Measurements from ENCODE around the gene RABIF. TPM values are rescaled to one million over a fixed set of nuclear protein-coding genes. Genes with fewer than 3 reads are reported as not detected.
"Not testable (repeated sequence)": the region's sequence is repeated elsewhere in the genome, so short reads cannot be mapped to it uniquely, and the experiment has no call there.

Gene RABIF
- total and polyA plus RNA-seq, 12 donors: 3.1 to 10.6 (median 6.6) TPM

DNA sequence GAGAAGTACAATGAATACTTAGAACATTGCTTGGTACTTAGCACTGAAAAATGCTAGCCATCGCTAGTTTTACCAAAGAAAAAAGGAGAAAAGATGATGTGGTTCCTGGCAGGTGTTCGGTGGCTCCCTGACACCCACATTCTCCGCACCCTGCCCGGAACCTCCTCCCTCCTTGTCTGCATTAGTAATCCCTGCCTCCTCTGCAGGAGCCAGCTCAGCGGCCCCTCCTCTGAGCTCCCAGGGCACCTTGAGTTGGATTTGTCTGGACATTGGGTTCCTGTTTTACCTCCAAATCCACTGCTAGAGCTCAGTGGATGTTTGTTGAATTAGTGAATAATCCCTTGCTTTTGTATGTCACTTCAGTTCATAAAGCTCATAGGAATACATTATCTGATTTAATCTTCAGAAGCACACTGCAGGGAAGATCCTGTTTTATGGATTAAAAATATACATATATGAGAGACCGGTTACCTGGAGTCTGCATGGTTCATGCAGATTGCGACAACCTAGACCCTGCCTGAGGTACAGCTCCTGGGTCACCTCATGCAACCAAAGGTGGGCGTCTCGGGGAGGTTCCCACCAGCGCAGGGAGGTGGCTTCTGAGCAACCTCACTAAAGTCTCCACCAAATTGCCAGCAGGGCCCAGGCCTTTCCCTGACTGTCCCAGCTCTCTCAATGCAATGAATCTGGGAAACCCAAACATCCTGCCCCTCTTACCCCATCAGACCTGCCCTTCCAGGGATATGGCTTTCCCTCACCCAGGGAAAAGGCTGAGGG is 54.0 kb downstream of the RABIF start:
- DNase-seq: no peak
- intact Hi-C loops (cut with DNase I): no loop called here
- H3K36me3 ChIP-seq (replicated peaks in 1 of 2): no peaks in the 10 kb centered on the region
- no peak overlapping the region for H3K27ac ChIP-seq
- no peaks in the 10 kb centered on the region for H3K4me1 ChIP-seq (replicated peaks in 1 of 2)
- no peaks in the 10 kb centered on the region for H3K27me3 ChIP-seq
- H3K4me3 ChIP-seq: no peak overlapping the region
- H3K9me3 ChIP-seq (replicated peaks in 1 of 3): no peaks in the 10 kb centered on the region
- no peak for TF ChIP-seq POLR2A (IDR thresholded peaks at IDR 0.05)
- TF ChIP-seq, protein P1, sequence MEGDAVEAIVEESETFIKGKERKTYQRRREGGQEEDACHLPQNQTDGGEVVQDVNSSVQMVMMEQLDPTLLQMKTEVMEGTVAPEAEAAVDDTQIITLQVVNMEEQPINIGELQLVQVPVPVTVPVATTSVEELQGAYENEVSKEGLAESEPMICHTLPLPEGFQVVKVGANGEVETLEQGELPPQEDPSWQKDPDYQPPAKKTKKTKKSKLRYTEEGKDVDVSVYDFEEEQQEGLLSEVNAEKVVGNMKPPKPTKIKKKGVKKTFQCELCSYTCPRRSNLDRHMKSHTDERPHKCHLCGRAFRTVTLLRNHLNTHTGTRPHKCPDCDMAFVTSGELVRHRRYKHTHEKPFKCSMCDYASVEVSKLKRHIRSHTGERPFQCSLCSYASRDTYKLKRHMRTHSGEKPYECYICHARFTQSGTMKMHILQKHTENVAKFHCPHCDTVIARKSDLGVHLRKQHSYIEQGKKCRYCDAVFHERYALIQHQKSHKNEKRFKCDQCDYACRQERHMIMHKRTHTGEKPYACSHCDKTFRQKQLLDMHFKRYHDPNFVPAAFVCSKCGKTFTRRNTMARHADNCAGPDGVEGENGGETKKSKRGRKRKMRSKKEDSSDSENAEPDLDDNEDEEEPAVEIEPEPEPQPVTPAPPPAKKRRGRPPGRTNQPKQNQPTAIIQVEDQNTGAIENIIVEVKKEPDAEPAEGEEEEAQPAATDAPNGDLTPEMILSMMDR (IDR thresholded peaks at IDR 0.05): no peak
- 82 to 87% (median 85%) methylated on average over 10 of the region's 10 CpGs for WGBS, 4 donors

DNA sequence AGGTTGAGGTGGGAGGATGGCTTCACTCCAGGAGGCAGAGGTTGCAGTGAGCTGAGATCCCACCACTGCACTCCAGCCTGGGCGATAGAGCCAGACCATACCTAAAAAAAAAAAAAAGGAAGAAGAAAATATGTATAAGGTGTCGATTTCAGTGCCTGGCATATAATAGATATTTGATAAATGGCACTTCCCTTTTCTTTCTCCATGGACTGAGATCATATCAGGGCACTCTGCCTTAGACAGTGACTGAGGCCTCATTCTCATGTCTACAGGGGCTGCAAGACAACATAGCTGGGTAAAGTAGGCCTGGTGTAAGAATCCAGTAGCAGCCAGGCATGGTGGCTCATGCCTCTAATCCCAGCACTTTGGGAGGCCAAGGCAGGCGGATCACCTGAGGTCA is 57.0 kb downstream of the RABIF start:
- no peak for DNase-seq
- intact Hi-C loops (cut with DNase I): no loop called here
- TF ChIP-seq, protein P1 (IDR thresholded peaks at IDR 0.05): no peak
- TF ChIP-seq POLR2A (IDR thresholded peaks at IDR 0.05): no peak
- Histone ChIP-seq H3K4me3 (no peak overlapping the region), H3K36me3 (replicated peaks in 1 of 2) (no peaks in the 10 kb centered on the region), H3K27me3 (no peaks in the 10 kb centered on the region), H3K4me1 (replicated peaks in 1 of 2) (no peaks in the 10 kb centered on the region), H3K9me3 (replicated peaks in 1 of 3) (no peaks in the 10 kb centered on the region), H3K27ac (no peak overlapping the region)
- WGBS, 4 donors: 75 to 83% (median 79%) methylated on average over 2 to 3 of the region's 3 CpGs

DNA sequence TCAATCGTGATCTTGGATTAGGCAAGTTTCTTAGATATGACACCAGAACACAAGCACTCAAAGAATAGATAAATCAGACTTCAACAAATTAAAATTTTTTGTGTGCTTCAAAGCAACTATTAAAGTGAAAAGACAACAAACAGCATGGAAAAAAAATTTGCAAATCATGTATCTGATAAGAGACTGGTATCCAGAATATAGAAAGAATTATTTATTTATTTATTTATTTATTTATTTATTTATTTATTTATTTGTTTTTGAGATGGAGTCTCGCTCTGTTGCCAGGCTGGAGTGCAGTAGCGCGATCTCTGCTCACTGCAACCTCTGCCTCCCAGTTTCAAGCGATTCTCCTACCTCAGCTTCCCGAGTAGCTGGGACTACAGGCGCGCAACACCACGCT is 59.7 kb downstream of the RABIF start:
- H3K27me3 ChIP-seq; intact Hi-C loops (cut with DNase I); H3K27ac ChIP-seq; H3K4me3 ChIP-seq; H3K4me1 ChIP-seq (replicated peaks in 1 of 2); H3K9me3 ChIP-seq (replicated peaks in 1 of 3); H3K36me3 ChIP-seq (replicated peaks in 1 of 2); DNase-seq: not testable (repeated sequence)
- WGBS, 4 donors: 92 to 95% (median 95%) methylated on average over 9 of the region's 9 CpGs

Small RNAs within 50 kb of the gene (small RNA-seq; reads per million reads assigned to genes)
- gene RF00019: 0 reads per million in 2 donors

Other genes starting within 250 kb of the RABIF start
- gene SYT2, start 178.7 kb downstream of the RABIF start, total RNA-seq: 1 to 10 TPM in 1 of 9 donors, under 1 TPM in 5, not detected in 3; 0.08 to 3.8 (median 0.36) TPM
- 1 to 10 TPM in 1 of 3 donors, under 1 TPM in 2; 0.37 to 1.4 (median 0.88) TPM for gene SYT2, start 178.7 kb downstream of the RABIF start, polyA plus RNA-seq
- gene KDM5B, start 80.7 kb downstream of the RABIF start, total RNA-seq: 10 to 100 TPM; 26.8 to 75.1 (median 45.4) TPM
- 10 to 100 TPM; 11.7 to 18.2 (median 12.6) TPM for gene KDM5B, start 80.7 kb downstream of the RABIF start, polyA plus RNA-seq
- 1 to 10 TPM in 4 of 9 donors, under 1 TPM in 2, not detected in 3; 0.33 to 3.5 (median 1.3) TPM for gene PCAT6, start 78.2 kb downstream of the RABIF start, total RNA-seq
- 1 to 10 TPM; 3.0 to 8.5 (median 5.8) TPM for gene PCAT6, start 78.2 kb downstream of the RABIF start, polyA plus RNA-seq
- gene KLHL12, start 38.1 kb upstream of the RABIF start, total RNA-seq: 10 to 100 TPM; 21.9 to 41.9 (median 26.9) TPM
- 10 to 100 TPM; 12.2 to 30.6 (median 14.7) TPM for gene KLHL12, start 38.1 kb upstream of the RABIF start, polyA plus RNA-seq
- 100 to 1,000 TPM in 5 of 9 donors, 10 to 100 TPM in 4; 80.5 to 143 (median 105) TPM for gene ADIPOR1, start 69.2 kb upstream of the RABIF start, total RNA-seq
- 100 to 1,000 TPM in 1 of 3 donors, 10 to 100 TPM in 2; 57.0 to 130 (median 68.7) TPM for gene ADIPOR1, start 69.2 kb upstream of the RABIF start, polyA plus RNA-seq
- gene CYB5R1, start 78.1 kb upstream of the RABIF start, total RNA-seq: 100 to 1,000 TPM in 4 of 9 donors, 10 to 100 TPM in 5; 83.0 to 247 (median 95.6) TPM
- 10 to 100 TPM; 41.4 to 97.5 (median 45.0) TPM for gene CYB5R1, start 78.1 kb upstream of the RABIF start, polyA plus RNA-seq
- 10 to 100 TPM; 44.3 to 67.2 (median 53.0) TPM for gene TMEM183A, start 118.2 kb upstream of the RABIF start, total RNA-seq
- 10 to 100 TPM; 23.4 to 57.0 (median 24.4) TPM for gene TMEM183A, start 118.2 kb upstream of the RABIF start, polyA plus RNA-seq
- gene PPFIA4, start 137.3 kb upstream of the RABIF start, total RNA-seq: 1 to 10 TPM in 1 of 9 donors, under 1 TPM in 8; 0.12 to 2.9 (median 0.42) TPM
- 1 to 10 TPM in 1 of 3 donors, under 1 TPM in 2; 0.46 to 2.6 (median 0.54) TPM for gene PPFIA4, start 137.3 kb upstream of the RABIF start, polyA plus RNA-seq
- under 1 TPM in 1 of 9 donors, not detected in 8; 0.11 TPM for gene MYOG, start 196.9 kb upstream of the RABIF start, total RNA-seq
- gene MYOG, start 196.9 kb upstream of the RABIF start, polyA plus RNA-seq: not detected
- gene ADORA1, start 238.6 kb upstream of the RABIF start, total RNA-seq: 1 to 10 TPM in 2 of 9 donors, under 1 TPM in 7; 0.14 to 1.7 (median 0.72) TPM
- under 1 TPM; 0.47 to 0.56 (median 0.49) TPM for gene ADORA1, start 238.6 kb upstream of the RABIF start, polyA plus RNA-seq

All from adrenal gland (tissue), 12 donors.